Measurements from ENCODE around the gene AMELX.

Gene AMELX

GRCh38 chrX:11311706-11312105, 18.5 kb downstream of the AMELX start:
- DNase-seq, result no peak

GRCh38 chrX:11319806-11320520, 26.8 kb downstream of the AMELX start:
- DNase-seq, result no peak

GRCh38 chrX:11321986-11322385, 28.8 kb downstream of the AMELX start:
- no peak for DNase-seq

GRCh38 chrX:11328134-11328533, 34.9 kb downstream of the AMELX start:
- no peak for DNase-seq

GRCh38 chrX:11329021-11329420, 35.8 kb downstream of the AMELX start:
- no peak for DNase-seq

- DNase-seq, result no peak
These were observed 38.6 kb downstream of the AMELX start for GRCh38 chrX:11331788-11332187.

GRCh38 chrX:11334165-11334564, 41.0 kb downstream of the AMELX start:
- DNase-seq, result no peak

- no peak for DNase-seq
These were observed 43.0 kb downstream of the AMELX start for GRCh38 chrX:11336201-11336600.

- no peak for DNase-seq
These were observed 44.2 kb downstream of the AMELX start for GRCh38 chrX:11337292-11338009.

GRCh38 chrX:11341274-11342201, 48.3 kb downstream of the AMELX start:
- DNase-seq, result no peak

GRCh38 chrX:11342673-11343072, 49.5 kb downstream of the AMELX start:
- no peak for DNase-seq

GRCh38 chrX:11346121-11346682, 53.0 kb downstream of the AMELX start:
- no peak for DNase-seq

GRCh38 chrX:11347300-11347699, 54.1 kb downstream of the AMELX start:
- no peak for DNase-seq

GRCh38 chrX:11349020-11349419, 55.8 kb downstream of the AMELX start:
- no peak for DNase-seq

GRCh38 chrX:11349661-11350337, 56.6 kb downstream of the AMELX start:
- DNase-seq, result no peak

Measured in activated CD4-positive, alpha-beta T cell treated with anti-CD3 and anti-CD28 coated beads, Interleukin-2, amount 50 U/mL, for 1 hour (primary cell).